HG03175 (cell line): ENCODE results near the gene RBM44.
A peak's percentile ranks its signal among the peaks of the same experiment; 100 is the strongest.
"Not testable (repeated sequence)": the region's sequence is repeated elsewhere in the genome, so short reads cannot be mapped to it uniquely, and the experiment has no call there.

ENCODE experiments used
- ATAC-seq: cut with Tn5 transposase; IDR thresholded peaks from one replicate; pipeline ENCODE4 v1.9.1; 2021; ENCODE audit warnings: mild to moderate bottlenecking, moderate library complexity; ENCODE audit not compliant: unreplicated experiment

The RBM44 gene

GRCh38 chr2:237798236-237799059, at the start of gene RBM44:
RBM44 (plus strand) TSS chr2:237798779; CDS start chr2:237813610, 14,831 bp downstream.
- no peak for ATAC-seq

- ATAC-seq: no peak
Measured at GRCh38 chr2:237749002-237749401, 49.6 kb upstream of the RBM44 start.

- ATAC-seq: no peak
Measured at GRCh38 chr2:237749961-237750360, 48.6 kb upstream of the RBM44 start.

- not testable (repeated sequence) for ATAC-seq
Measured at GRCh38 chr2:237750441-237750840, 48.1 kb upstream of the RBM44 start.

- peak; percentile 95 for ATAC-seq
Measured at GRCh38 chr2:237752761-237753165, 45.8 kb upstream of the RBM44 start.

GRCh38 chr2:237754182-237754581, 44.4 kb upstream of the RBM44 start:
- no peak for ATAC-seq

GRCh38 chr2:237754626-237755248, 43.8 kb upstream of the RBM44 start:
- no peak for ATAC-seq

GRCh38 chr2:237757616-237758015, 41.0 kb upstream of the RBM44 start:
- ATAC-seq: no peak

GRCh38 chr2:237758185-237758584, 40.4 kb upstream of the RBM44 start:
- ATAC-seq: no peak

GRCh38 chr2:237759176-237759575, 39.4 kb upstream of the RBM44 start:
- ATAC-seq: no peak

GRCh38 chr2:237760506-237761502, 37.8 kb upstream of the RBM44 start:
- no peak for ATAC-seq

- not testable (repeated sequence) for ATAC-seq
Measured at GRCh38 chr2:237762291-237763182, 36.0 kb upstream of the RBM44 start.

- no peak for ATAC-seq
Measured at GRCh38 chr2:237763812-237764211, 34.8 kb upstream of the RBM44 start.

GRCh38 chr2:237765122-237765521, 33.5 kb upstream of the RBM44 start:
- ATAC-seq: not testable (repeated sequence)

- no peak for ATAC-seq
Measured at GRCh38 chr2:237765875-237766274, 32.7 kb upstream of the RBM44 start.

- no peak for ATAC-seq
Measured at GRCh38 chr2:237766340-237766739, 32.2 kb upstream of the RBM44 start.

- ATAC-seq: no peak
Measured at GRCh38 chr2:237772513-237772912, 26.1 kb upstream of the RBM44 start.

- no peak for ATAC-seq
Measured at GRCh38 chr2:237773826-237774225, 24.8 kb upstream of the RBM44 start.

- ATAC-seq: no peak
Measured at GRCh38 chr2:237774811-237775553, 23.6 kb upstream of the RBM44 start.
